HG03457 (cell line): ENCODE data around the gene SMIM44.
"Not testable (repeated sequence)": the region's sequence is repeated elsewhere in the genome, so short reads cannot be mapped to it uniquely, and the experiment has no call there.

Experiments
- ATAC-seq: cut with Tn5 transposase; IDR thresholded peaks from one replicate; pipeline ENCODE4 v1.9.1; 2021; ENCODE audit warnings: moderate number of reproducible peaks; ENCODE audit not compliant: unreplicated experiment

Gene SMIM44

GRCh38 chr19:3483226-3483628 lies at the start of gene SMIM44:
Gene SMIM44 (minus strand): TSS chr19:3483441. CDS start chr19:3483403, 38 bp downstream.
- ATAC-seq = no peak

- no peak for ATAC-seq
These were observed 49.8 kb upstream of the SMIM44 start for GRCh38 chr19:3533033-3533432.

- ATAC-seq = no peak
These were observed 49.0 kb upstream of the SMIM44 start for GRCh38 chr19:3532154-3532786.

GRCh38 chr19:3531716-3532115 lies 48.5 kb upstream of the SMIM44 start:
- no peak for ATAC-seq

GRCh38 chr19:3530389-3530788 lies 47.1 kb upstream of the SMIM44 start:
- no peak for ATAC-seq

GRCh38 chr19:3529299-3529698 lies 46.1 kb upstream of the SMIM44 start:
- not testable (repeated sequence) for ATAC-seq

GRCh38 chr19:3528539-3529211 lies 45.4 kb upstream of the SMIM44 start:
- ATAC-seq = no peak

- no peak for ATAC-seq
These were observed 44.8 kb upstream of the SMIM44 start for GRCh38 chr19:3528080-3528479.

GRCh38 chr19:3527238-3527910 lies 44.1 kb upstream of the SMIM44 start:
- no peak for ATAC-seq

GRCh38 chr19:3526507-3527237 lies 43.4 kb upstream of the SMIM44 start:
- no peak for ATAC-seq

GRCh38 chr19:3524904-3525451 lies 41.7 kb upstream of the SMIM44 start:
- ATAC-seq = no peak

- ATAC-seq = no peak
These were observed 41.0 kb upstream of the SMIM44 start for GRCh38 chr19:3524078-3524842.

GRCh38 chr19:3523361-3524077 lies 40.3 kb upstream of the SMIM44 start:
- ATAC-seq = no peak

GRCh38 chr19:3522421-3523360 lies 39.5 kb upstream of the SMIM44 start:
- no peak for ATAC-seq

- ATAC-seq = no peak
These were observed 37.8 kb upstream of the SMIM44 start for GRCh38 chr19:3521104-3521445.

- no peak for ATAC-seq
These were observed 37.2 kb upstream of the SMIM44 start for GRCh38 chr19:3520166-3521103.

GRCh38 chr19:3519126-3519525 lies 35.9 kb upstream of the SMIM44 start:
- ATAC-seq = no peak

- ATAC-seq = no peak
These were observed 35.4 kb upstream of the SMIM44 start for GRCh38 chr19:3518659-3519058.
